AG04450 (cell line): Measurements from ENCODE around the gene TRAPPC2L. TPM values are rescaled to one million over a fixed set of nuclear protein-coding genes. Genes with fewer than 3 reads are reported as not detected.

Source experiments
- CTCF ChIA-PET: fragments of 300-600, 350-600 bp; formaldehyde crosslinking; extraction: SDS; loops from one replicate; lab custom pipeline; 2022; ENCODE audit warnings: antibody characterized with exemption, inconsistent platforms; lab: Charles Lee
- POLR2A ChIA-PET: fragments of 350-600 bp; formaldehyde crosslinking; extraction: SDS; loops from one replicate; lab custom pipeline; 2021; ENCODE audit warnings: antibody characterized with exemption, inconsistent platforms; lab: Yijun Ruan, JAX
- DNase-seq: peaks from one replicate; pipeline ENCODE4 v3.0.0-alpha.2; 2011; ENCODE audit warnings: low read depth, low spot score
- H3K27ac ChIP-seq: one replicate; pipeline ENCODE4 v1.5.1; 2012; ENCODE audit warnings: low read depth, low read length, control low read depth
- H3K27me3 ChIP-seq: one replicate; pipeline ENCODE4 v1.6.0; 2012; ENCODE audit warnings: low read length; ENCODE audit not compliant: control insufficient read depth, insufficient read depth
- H3K4me3 ChIP-seq: 2 replicates; pipeline ENCODE4 v1.5.1; 2011; ENCODE audit warnings: mild to moderate bottlenecking, low read depth, low read length, control low read depth
- H3K9me3 ChIP-seq: 2 replicates; pipeline ENCODE4 v1.5.1; 2012; ENCODE audit warnings: low read length; ENCODE audit not compliant: control insufficient read depth, insufficient read depth
- CTCF ChIP-seq: IDR thresholded peaks from 2 replicates; pipeline ENCODE4 v1.5.1; 2011; ENCODE audit warnings: low read depth, low read length, control low read depth, inconsistent platforms
- polyA plus RNA-seq: library from polyadenylated mRNA; depleted of rRNA; stranded (reverse); fragments of >200 nt; gene quantifications from 2 replicates; pipeline ENCODE4 v1.2.3, GENCODE V29; 2011

The TRAPPC2L gene
- polyA plus RNA-seq, 1 experiment, result 72.8 TPM

GRCh38 chr16:88809676-88810165, 47.2 kb upstream of the TRAPPC2L start:
- peak overlapping the region; percentile 84; the same call in 1 of the 2 replicates for H3K4me3 ChIP-seq
- no peak for TF ChIP-seq CTCF
- ChIA-PET POLR2A (interaction anchor here (1.0 kb wide), 1 partner anchor 9 kb away, joined by 3 read pairs; no protein-coding TSS in a partner anchor), CTCF (interaction anchor here (1.0 to 1.5 kb wide), 3 partner anchors 25 to 67 kb away, joined by 3 to 4 read pairs (median 3); partner anchors contain the start of gene PIEZO1)
- DNase-seq, result no peak
- H3K27me3 ChIP-seq, result no peaks in the 10 kb centered on the region
- no peaks in the 10 kb centered on the region; the same call in 1 of the 2 replicates for H3K9me3 ChIP-seq
- H3K27ac ChIP-seq, result no peak overlapping the region

- Histone ChIP-seq H3K27me3 (no peaks in the 10 kb centered on the region), H3K27ac (peak overlapping the region; percentile 75), H3K9me3 (no peaks in the 10 kb centered on the region; the same call in 1 of the 2 replicates), H3K4me3 (peak overlapping the region; percentile 84)
- TF ChIP-seq CTCF, result no peak
- DNase-seq, result no peak
- POLR2A ChIA-PET, result interaction anchor here (0.9 to 1.0 kb wide), 3 partner anchors 8 to 407 kb away, joined by 3 to 5 read pairs (median 3); partner anchors contain the start of gene ZNF778
- CTCF ChIA-PET, result interaction anchor here (1.0 to 2.3 kb wide), 3 partner anchors 26 to 73 kb away, joined by 3 to 9 read pairs (median 4); partner anchors contain the start of gene PIEZO1
Measured at GRCh38 chr16:88810166-88810911, 46.6 kb upstream of the TRAPPC2L start.

GRCh38 chr16:88810912-88811768, 45.8 kb upstream of the TRAPPC2L start:
- DNase-seq, result peak; percentile 39
- no peak for TF ChIP-seq CTCF
- CTCF ChIA-PET, result interaction anchor here (1.2 to 2.3 kb wide), 4 partner anchors 47 to 356 kb away, joined by 4 to 9 read pairs (median 5); no protein-coding TSS in a partner anchor
- H3K9me3 ChIP-seq, result no peaks in the 10 kb centered on the region; the same call in 1 of the 2 replicates
- POLR2A ChIA-PET, result interaction anchor here (0.7 to 1.8 kb wide), 8 partner anchors 7 to 406 kb away, joined by 3 to 6 read pairs (median 4); partner anchors contain the start of genes PIEZO1, ZC3H18 and ZNF778
- peak overlapping the region; percentile 84 for H3K4me3 ChIP-seq
- peak overlapping the region; percentile 75 for H3K27ac ChIP-seq
- no peaks in the 10 kb centered on the region for H3K27me3 ChIP-seq

GRCh38 chr16:88811769-88812512, 45.0 kb upstream of the TRAPPC2L start, which contains the start of gene APRT:
APRT (minus strand) TSS chr16:88811928; CDS start chr16:88811899, 29 bp downstream.
- no peaks in the 10 kb centered on the region; the same call in 1 of the 2 replicates for H3K9me3 ChIP-seq
- peak within 1 kb of the TSS; percentile 87 for H3K27ac ChIP-seq
- TF ChIP-seq CTCF, result peak; percentile 30; the same call in 1 of the 2 replicates
- peak; percentile 90 for DNase-seq
- ChIA-PET CTCF (interaction anchor here (1.1 to 2.3 kb wide), 5 partner anchors 45 to 355 kb away, joined by 3 to 9 read pairs (median 4); partner anchors contain the start of gene TRAPPC2L), POLR2A (interaction anchor here (0.7 to 1.8 kb wide), 8 partner anchors 9 to 242 kb away, joined by 3 to 6 read pairs (median 4); partner anchors contain the start of genes GALNS, PIEZO1, TRAPPC2L and ZC3H18)
- peak within 1 kb of the TSS; percentile 84 for H3K4me3 ChIP-seq
- no peaks in the 10 kb centered on the region for H3K27me3 ChIP-seq
